GM12878 (cell line): ENCODE measurements around the gene TMEM266. TPM values are rescaled to one million over a fixed set of nuclear protein-coding genes. Genes with fewer than 3 reads are reported as not detected.

ENCODE experiments used
- ATAC-seq: fragments of 200-7000 bp; cut with Tn5 transposase; 3 replicates; pipeline ENCODE4 v1.9.1; 2020; ENCODE audit warnings: mild to moderate bottlenecking, moderate library complexity
- BruUV-seq: library from RNA; stranded (reverse); fragments of 400-500 nt; replicated peaks from 2 replicates; lab custom pipeline; 2021; lab: Mats Ljungman, UMichigan
- CTCF ChIA-PET: fragments of 300-600 bp; sonication (Branson Sonifier 250); formaldehyde crosslinking; extraction: SDS; loops from one replicate; lab custom pipeline; 2021; ENCODE audit warnings: inconsistent platforms; lab: Yijun Ruan, JAX
- POLR2A ChIA-PET: fragments of 350-600 bp; formaldehyde crosslinking; extraction: SDS; loops from one replicate; lab custom pipeline; 2021; ENCODE audit warnings: inconsistent platforms; lab: Charles Lee
- RAD21 ChIA-PET: fragments of 300-600 bp; sonication (Branson Sonifier 250); formaldehyde crosslinking; loops from one replicate; lab custom pipeline; 2023; ENCODE audit warnings: antibody characterized with exemption; ENCODE audit not compliant: unreplicated experiment; lab: Charles Lee
- SMC1A ChIA-PET: fragments of 300-600 bp; sonication (Branson Sonifier 250); formaldehyde crosslinking; loops from one replicate; lab custom pipeline; 2023; ENCODE audit not compliant: unreplicated experiment, uncharacterized antibody; lab: Charles Lee
- DNase-seq: peaks from one replicate; pipeline ENCODE4 v3.0.0-alpha.2; 2011; ENCODE audit warnings: low read depth, low spot score
- FAIRE-seq: peaks from 3 replicates; lab custom pipeline; 2011; peaks lifted over from hg19 to GRCh38; lab: Jason Lieb, UNC
- H2AFZ ChIP-seq: 2 replicates; pipeline ENCODE4 v1.6.0; 2011; ENCODE audit warnings: low read depth, low read length, control low read depth; ENCODE audit not compliant: control insufficient read depth
- H3K27ac ChIP-seq: 2 replicates; pipeline ENCODE4 v1.5.1; 2011; ENCODE audit warnings: control low read depth; ENCODE audit not compliant: control insufficient read depth, insufficient read depth
- H3K27me3 ChIP-seq, 2 experiments: replicated peaks in 1 of 2; 2 replicates each; pipeline versions ENCODE4 v1.6.0 to v1.6.1; 2011; ENCODE audit warnings: low read length in 1 of 2; ENCODE audit not compliant: control insufficient read depth in 2 of 2, insufficient read depth in 2 of 2
- H3K36me3 ChIP-seq, 2 experiments: 2 replicates each; pipeline ENCODE4 v1.5.1; 2011; ENCODE audit warnings: low read length in 1 of 2; ENCODE audit not compliant: control insufficient read depth in 2 of 2, insufficient read depth in 2 of 2
- H3K4me1 ChIP-seq: 2 replicates; pipeline ENCODE4 v1.6.1; 2011; ENCODE audit warnings: mild to moderate bottlenecking, low read length, moderate library complexity, mixed read lengths; ENCODE audit not compliant: control insufficient read depth, insufficient read depth
- H3K4me2 ChIP-seq: 2 replicates; pipeline ENCODE4 v1.6.0; 2011; ENCODE audit warnings: control low read depth; ENCODE audit not compliant: control insufficient read depth, insufficient read depth
- H3K4me3 ChIP-seq: fragments of 200-600 bp; sonication (generic); 2 replicates; pipeline ENCODE4 v1.5.1; 2016
- H3K79me2 ChIP-seq: 2 replicates; pipeline ENCODE4 v1.6.0; 2011; ENCODE audit warnings: low read length; ENCODE audit not compliant: control insufficient read depth, insufficient read depth
- H3K9ac ChIP-seq: 2 replicates; pipeline ENCODE4 v1.8.0; 2011; ENCODE audit warnings: low read length, control low read depth, mixed read lengths; ENCODE audit not compliant: control insufficient read depth, insufficient read depth
- H3K9me3 ChIP-seq: replicated peaks from 3 replicates; pipeline ENCODE4 v1.5.1; 2011; ENCODE audit warnings: mild to moderate bottlenecking, low read length; ENCODE audit not compliant: control insufficient read depth, insufficient read depth
- H4K20me1 ChIP-seq: 2 replicates; pipeline ENCODE4 v1.6.0; 2011; ENCODE audit not compliant: control insufficient read depth, insufficient read depth
- CBX3 ChIP-seq: fragments of 200-600 bp; sonication (generic); IDR thresholded peaks from 2 replicates; pipeline ENCODE4 v1.6.1; 2016; ENCODE audit warnings: low read depth, borderline replicate concordance
- GATAD2B ChIP-seq: fragments of 450-650 bp; conservative IDR thresholded peaks from 2 replicates; pipeline ENCODE4 v1.6.1; 2017; ENCODE audit warnings: low read depth, mild to moderate bottlenecking, moderate library complexity
- HCFC1 ChIP-seq: fragments of 150-350 bp; IDR thresholded peaks from 2 replicates; pipeline ENCODE4 v1.6.1; 2014; ENCODE audit warnings: low read length
- MTA2 ChIP-seq: fragments of 450-650 bp; IDR thresholded peaks from 2 replicates; pipeline ENCODE4 v1.6.1; 2016; ENCODE audit warnings: low read depth, mild to moderate bottlenecking, moderate library complexity
- POLR2A ChIP-seq: IDR thresholded peaks from 2 replicates; pipeline ENCODE4 v1.6.1; 2011; ENCODE audit warnings: low read depth, mild to moderate bottlenecking, low read length
- RAD21 ChIP-seq: IDR thresholded peaks from 2 replicates; pipeline ENCODE4 v1.6.1; 2011; ENCODE audit warnings: mild to moderate bottlenecking, low read depth, low read length, moderate library complexity; ENCODE audit not compliant: insufficient read depth
- SP1 ChIP-seq: IDR thresholded peaks from one replicate; pipeline ENCODE4 v1.6.1; 2011; ENCODE audit warnings: low read depth, low read length
- SUZ12 ChIP-seq: fragments of 200-600 bp; sonication (generic); IDR thresholded peaks from one replicate; pipeline ENCODE4 v1.6.1; 2018; ENCODE audit warnings: antibody characterized with exemption, mild to moderate bottlenecking; ENCODE audit not compliant: unreplicated experiment
- ZZZ3 ChIP-seq: IDR thresholded peaks from 2 replicates; pipeline ENCODE4 v1.6.1; 2011; ENCODE audit warnings: low read depth; ENCODE audit not compliant: control insufficient read depth, insufficient read length
- WGBS: methylation state at CpG from one replicate; pipeline ENCODE4 v1.1.6; 2016; ENCODE audit warnings: low lambda C conversion rate; ENCODE audit not compliant: insufficient replicate concordance, insufficient coverage; ENCODE audit errors: missing lambda C conversion rate; 5-methylcytosine and 5-hydroxymethylcytosine counted together
- in situ Hi-C: fragments of 300-500 bp; cut with MboI; formaldehyde crosslinking; loops from 9 replicates; pipeline ENCODE4 v1.14.3; 2018; ENCODE audit warnings: mixed read lengths
- intact Hi-C: fragments of 100-400 bp; cut with micrococcal nuclease; formaldehyde crosslinking; loops from one replicate; pipeline ENCODE4 v1.14.2; 2022; ENCODE audit not compliant: unreplicated experiment
- polyA plus RNA-seq, 11 experiments: library from polyadenylated mRNA; depleted of rRNA in 4 of 11; unstranded in 6 of 11; stranded (reverse) in 5 of 11; fragments of >200 nt; fragmentation: Nextera tagmentation in 4 of 11; fragmentation: Illumina TruSeq in 1 of 11; extraction: Ambion mirVana in 4 of 11; extraction: Trizol in 1 of 11; gene quantifications; 1 replicate in 1 of 11; 2 replicates in 10 of 11; pipeline versions ENCODE4 v1.2.1 to v1.2.3, GENCODE V29; 2011 to 2016; ENCODE audit warnings: inconsistent platforms in 2 of 11, missing spikeins in 2 of 11, low read depth in 1 of 11
- total RNA-seq, 4 experiments: library from RNA; depleted of rRNA in 3 of 4; stranded (reverse); fragments of >200 nt in 3 of 4; fragmentation: Illumina TruSeq in 1 of 4; extraction: Trizol in 1 of 4; gene quantifications; 2 replicates each; pipeline versions ENCODE4 v1.2.1 to v1.2.3, GENCODE V29; 2013 to 2021
- TF ChIP-seq, protein P1 (sequence below): IDR thresholded peaks from 2 replicates; pipeline ENCODE4 v1.6.1; 2012; ENCODE audit warnings: low read length, inconsistent platforms

Gene TMEM266
- total and polyA plus RNA-seq, 10 of the 15 experiments (the other 5 are each of a cell fraction or from before 2014, with no cell fraction given): 0.11 to 0.70 (median 0.39) TPM

- no TSS peak for BruUV-seq
- Histone ChIP-seq H3K36me3 (no peaks in the 10 kb centered on the region; a peak in 1 of 4 replicates), H4K20me1 (no peaks in the 10 kb centered on the region), H3K9me3 (no peaks in the 10 kb centered on the region), H3K4me1 (no peaks in the 10 kb centered on the region), H3K4me2 (no peak overlapping the region), H3K79me2 (no peaks in the 10 kb centered on the region), H3K9ac (no peak overlapping the region), H2AFZ (no peak overlapping the region), H3K27me3 (no peaks in the 10 kb centered on the region), H3K4me3 (no peak overlapping the region), H3K27ac (no peak overlapping the region)
- ATAC-seq (no peak), FAIRE-seq (no peak), DNase-seq (no peak)
- ChIA-PET SMC1A (interaction anchor here (0.5 to 1.9 kb wide), 10 partner anchors 9 to 1795 kb away, joined by 3 to 6 read pairs (median 4); no protein-coding TSS in a partner anchor), CTCF (interaction anchor here (0.6 to 5.4 kb wide), 17 partner anchors 9 to 631 kb away, joined by 3 to 21 read pairs (median 4); no protein-coding TSS in a partner anchor), POLR2A (interaction anchor here (0.7 kb wide), 1 partner anchor 40 kb away, joined by 3 read pairs; no protein-coding TSS in a partner anchor), RAD21 (interaction anchor here (1.0 kb wide), 1 partner anchor 260 kb away, joined by 4 read pairs; no protein-coding TSS in a partner anchor)
- in situ Hi-C loops: no loop called here
- 96% methylated on average over 2 of the region's 2 CpGs for WGBS
- intact Hi-C loops: loop anchor here (5.0 kb wide), 2 partner anchors 96 to 606 kb away; no protein-coding TSS in a partner anchor
- TF ChIP-seq SUZ12 (no peak), RAD21 (no peak), GATAD2B (no peak), MTA2 (no peak), HCFC1 (no peak), CBX3 (no peak), SP1 (no peak), POLR2A (no peak), ZZZ3 (no peak)
- TF ChIP-seq, protein P1, sequence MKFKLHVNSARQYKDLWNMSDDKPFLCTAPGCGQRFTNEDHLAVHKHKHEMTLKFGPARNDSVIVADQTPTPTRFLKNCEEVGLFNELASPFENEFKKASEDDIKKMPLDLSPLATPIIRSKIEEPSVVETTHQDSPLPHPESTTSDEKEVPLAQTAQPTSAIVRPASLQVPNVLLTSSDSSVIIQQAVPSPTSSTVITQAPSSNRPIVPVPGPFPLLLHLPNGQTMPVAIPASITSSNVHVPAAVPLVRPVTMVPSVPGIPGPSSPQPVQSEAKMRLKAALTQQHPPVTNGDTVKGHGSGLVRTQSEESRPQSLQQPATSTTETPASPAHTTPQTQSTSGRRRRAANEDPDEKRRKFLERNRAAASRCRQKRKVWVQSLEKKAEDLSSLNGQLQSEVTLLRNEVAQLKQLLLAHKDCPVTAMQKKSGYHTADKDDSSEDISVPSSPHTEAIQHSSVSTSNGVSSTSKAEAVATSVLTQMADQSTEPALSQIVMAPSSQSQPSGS: no peak
Observed at GRCh38 chr15:76236350-76236749, 176.6 kb downstream of the TMEM266 start.
